ENCODE data around the gene CCDC3. TPM values are rescaled to one million over a fixed set of nuclear protein-coding genes. Genes with fewer than 3 reads are reported as not detected.

The CCDC3 gene
- total RNA-seq, 1 donor from 2014 or later, result 14.1 TPM

DNA sequence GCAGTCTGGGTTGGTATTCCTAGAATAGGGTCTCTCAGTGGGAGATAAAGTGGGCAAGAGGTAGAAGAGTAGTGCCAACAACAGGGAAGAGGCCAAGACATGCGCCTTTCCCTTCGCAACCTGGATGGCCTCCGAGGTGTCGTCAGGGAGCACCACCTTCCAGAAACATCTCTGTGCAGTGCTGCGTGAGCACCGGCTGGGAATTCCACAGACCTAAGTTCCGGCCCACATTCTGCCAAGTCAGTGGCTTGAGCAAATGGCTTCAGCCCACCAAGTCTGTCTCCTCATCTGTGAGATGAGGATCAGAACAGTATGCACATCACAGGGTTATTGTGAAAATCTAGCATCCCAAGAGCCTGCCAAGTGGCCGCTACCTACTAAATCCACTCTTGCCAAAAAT is 40.6 kb downstream of the CCDC3 start:
- peak; percentile 63 for DNase-seq (ENCODE audit: extremely low spot score, unreplicated experiment)
- no peak overlapping the region for H3K4me3 Mint-ChIP-seq (ENCODE audit: unreplicated experiment)
- H3K27me3 Mint-ChIP-seq (ENCODE audit: unreplicated experiment), result no peaks in the 10 kb centered on the region
- no peaks in the 10 kb centered on the region for H3K36me3 Mint-ChIP-seq (ENCODE audit: unreplicated experiment)
- TF ChIP-seq, protein P1, sequence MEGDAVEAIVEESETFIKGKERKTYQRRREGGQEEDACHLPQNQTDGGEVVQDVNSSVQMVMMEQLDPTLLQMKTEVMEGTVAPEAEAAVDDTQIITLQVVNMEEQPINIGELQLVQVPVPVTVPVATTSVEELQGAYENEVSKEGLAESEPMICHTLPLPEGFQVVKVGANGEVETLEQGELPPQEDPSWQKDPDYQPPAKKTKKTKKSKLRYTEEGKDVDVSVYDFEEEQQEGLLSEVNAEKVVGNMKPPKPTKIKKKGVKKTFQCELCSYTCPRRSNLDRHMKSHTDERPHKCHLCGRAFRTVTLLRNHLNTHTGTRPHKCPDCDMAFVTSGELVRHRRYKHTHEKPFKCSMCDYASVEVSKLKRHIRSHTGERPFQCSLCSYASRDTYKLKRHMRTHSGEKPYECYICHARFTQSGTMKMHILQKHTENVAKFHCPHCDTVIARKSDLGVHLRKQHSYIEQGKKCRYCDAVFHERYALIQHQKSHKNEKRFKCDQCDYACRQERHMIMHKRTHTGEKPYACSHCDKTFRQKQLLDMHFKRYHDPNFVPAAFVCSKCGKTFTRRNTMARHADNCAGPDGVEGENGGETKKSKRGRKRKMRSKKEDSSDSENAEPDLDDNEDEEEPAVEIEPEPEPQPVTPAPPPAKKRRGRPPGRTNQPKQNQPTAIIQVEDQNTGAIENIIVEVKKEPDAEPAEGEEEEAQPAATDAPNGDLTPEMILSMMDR (IDR thresholded peaks at IDR 0.05), result no peak
- H3K9me3 Mint-ChIP-seq (ENCODE audit: unreplicated experiment), result peaks cover 7% of the 10 kb centered on the region
- H3K4me1 Mint-ChIP-seq (ENCODE audit: unreplicated experiment), result no peaks in the 10 kb centered on the region
- H3K27ac Mint-ChIP-seq (ENCODE audit: unreplicated experiment), result no peak overlapping the region

DNA sequence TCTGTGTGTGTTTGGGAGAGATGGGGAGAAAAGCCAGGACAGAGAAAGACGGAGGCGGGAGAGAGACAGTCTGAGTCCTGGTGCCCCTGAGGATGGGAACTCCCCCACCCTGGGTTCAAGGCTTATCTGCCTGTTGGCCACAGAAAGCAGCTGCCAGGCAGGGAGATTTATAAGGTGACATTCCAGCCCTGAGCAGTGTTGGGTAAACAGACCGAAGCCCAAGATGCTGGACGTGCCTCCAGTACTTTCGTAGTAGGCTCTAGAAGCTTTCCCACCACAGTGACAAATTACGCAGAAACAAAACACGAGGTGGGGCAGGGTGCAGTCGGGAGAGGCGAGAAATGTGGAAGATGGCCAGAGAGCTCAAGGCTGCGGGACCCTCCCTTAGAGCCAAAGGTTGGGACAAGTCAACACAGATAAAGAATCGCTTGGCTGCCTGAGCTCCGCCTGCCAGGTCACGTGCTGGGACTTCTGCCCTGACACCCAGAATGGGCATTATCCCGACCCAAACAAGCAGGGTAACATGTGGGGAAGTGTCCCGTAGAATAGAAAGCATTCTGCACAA is 41.1 kb downstream of the CCDC3 start:
- peaks cover 7% of the 10 kb centered on the region for H3K9me3 Mint-ChIP-seq (ENCODE audit: unreplicated experiment)
- H3K27ac Mint-ChIP-seq (ENCODE audit: unreplicated experiment), result no peak overlapping the region
- no peak overlapping the region for H3K4me3 Mint-ChIP-seq (ENCODE audit: unreplicated experiment)
- TF ChIP-seq, protein P1 (IDR thresholded peaks at IDR 0.05), result no peak
- peak; percentile 71 for DNase-seq (ENCODE audit: extremely low spot score, unreplicated experiment)
- no peaks in the 10 kb centered on the region for H3K27me3 Mint-ChIP-seq (ENCODE audit: unreplicated experiment)
- H3K36me3 Mint-ChIP-seq (ENCODE audit: unreplicated experiment), result no peaks in the 10 kb centered on the region
- no peaks in the 10 kb centered on the region for H3K4me1 Mint-ChIP-seq (ENCODE audit: unreplicated experiment)

DNA sequence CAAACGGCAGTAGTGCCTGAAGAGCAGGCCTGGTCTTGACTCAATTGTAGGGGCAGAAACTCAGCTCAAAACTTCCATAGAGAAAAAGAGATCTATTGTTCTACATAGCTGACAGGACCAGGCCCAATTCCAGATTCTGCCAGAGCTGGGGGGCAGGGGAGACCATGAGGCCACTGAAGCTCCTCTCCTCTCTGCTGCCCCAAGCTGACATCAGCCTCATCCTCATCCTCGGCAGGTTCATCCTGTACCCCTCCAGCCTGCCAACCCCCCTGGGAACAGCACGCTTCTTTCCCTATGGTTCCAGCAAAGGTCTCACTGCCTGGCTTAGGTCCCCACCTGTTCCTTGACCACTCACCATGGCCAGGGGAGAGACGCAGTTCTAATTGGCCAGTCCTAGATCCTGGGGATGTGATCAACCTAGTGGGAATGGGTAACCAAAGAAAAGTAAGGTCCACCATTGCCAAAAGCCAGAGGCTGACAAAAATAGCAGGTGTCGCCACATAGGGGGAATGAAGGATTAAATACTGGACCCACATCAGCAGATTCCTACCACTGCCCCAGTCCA is 42.9 kb downstream of the CCDC3 start:
- Mint-ChIP-seq H3K36me3 (ENCODE audit: unreplicated experiment) (no peaks in the 10 kb centered on the region), H3K27me3 (ENCODE audit: unreplicated experiment) (no peaks in the 10 kb centered on the region), H3K9me3 (ENCODE audit: unreplicated experiment) (peaks cover 14% of the 10 kb centered on the region), H3K27ac (ENCODE audit: unreplicated experiment) (no peak overlapping the region), H3K4me1 (ENCODE audit: unreplicated experiment) (no peaks in the 10 kb centered on the region), H3K4me3 (ENCODE audit: unreplicated experiment) (no peak overlapping the region)
- TF ChIP-seq, protein P1 (IDR thresholded peaks at IDR 0.05), result no peak
- DNase-seq (ENCODE audit: extremely low spot score, unreplicated experiment), result peak; percentile 62

DNA sequence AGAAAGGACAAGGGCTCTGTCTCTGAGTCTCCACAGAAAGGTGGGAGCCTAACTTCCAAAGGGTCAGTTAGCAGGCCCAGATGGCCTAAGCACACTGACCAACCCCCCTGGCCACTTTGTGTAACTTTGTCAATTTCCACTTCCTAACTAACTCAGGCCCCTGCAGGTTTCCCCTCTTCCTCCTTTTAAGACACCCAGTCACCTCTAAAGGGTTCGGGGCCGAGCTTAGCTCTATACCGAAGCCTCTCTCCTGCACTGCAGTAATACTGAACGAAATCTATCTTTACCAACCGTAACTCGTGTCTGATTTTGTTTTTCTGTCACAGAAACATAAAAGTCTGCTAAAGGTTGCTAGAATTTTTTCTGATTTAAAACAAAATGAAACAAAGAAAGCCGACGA is 44.4 kb downstream of the CCDC3 start:
- Mint-ChIP-seq H3K27me3 (ENCODE audit: unreplicated experiment) (no peaks in the 10 kb centered on the region), H3K4me3 (ENCODE audit: unreplicated experiment) (no peak overlapping the region), H3K27ac (ENCODE audit: unreplicated experiment) (no peak overlapping the region), H3K36me3 (ENCODE audit: unreplicated experiment) (no peaks in the 10 kb centered on the region), H3K4me1 (ENCODE audit: unreplicated experiment) (no peaks in the 10 kb centered on the region), H3K9me3 (ENCODE audit: unreplicated experiment) (peaks cover 30% of the 10 kb centered on the region)
- DNase-seq (ENCODE audit: extremely low spot score, unreplicated experiment), result peak; percentile 57
- TF ChIP-seq, protein P1 (IDR thresholded peaks at IDR 0.05), result no peak

DNA sequence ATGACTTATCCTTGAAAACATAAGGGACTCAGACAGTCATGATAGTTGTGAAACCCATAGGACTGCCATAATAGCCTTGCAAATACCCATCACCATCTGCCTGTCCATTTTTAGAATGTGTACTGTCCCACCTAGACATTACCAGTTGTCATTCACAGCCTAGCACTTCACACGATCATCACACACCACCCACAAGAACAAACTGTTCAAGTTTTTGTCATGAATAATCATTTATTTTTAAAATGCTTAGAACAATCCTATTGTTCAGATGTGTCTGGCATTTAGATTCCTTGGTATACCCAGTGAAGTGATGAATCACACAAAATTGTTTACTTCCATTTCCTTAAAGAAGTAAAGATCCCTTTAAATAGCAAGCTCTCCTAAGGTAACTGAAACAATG is 46.6 kb downstream of the CCDC3 start:
- Mint-ChIP-seq H3K4me1 (ENCODE audit: unreplicated experiment) (no peaks in the 10 kb centered on the region), H3K27ac (ENCODE audit: unreplicated experiment) (no peak overlapping the region), H3K4me3 (ENCODE audit: unreplicated experiment) (no peak overlapping the region), H3K9me3 (ENCODE audit: unreplicated experiment) (peaks cover 33% of the 10 kb centered on the region), H3K27me3 (ENCODE audit: unreplicated experiment) (no peaks in the 10 kb centered on the region), H3K36me3 (ENCODE audit: unreplicated experiment) (no peaks in the 10 kb centered on the region)
- TF ChIP-seq, protein P1 (IDR thresholded peaks at IDR 0.05), result no peak
- DNase-seq (ENCODE audit: extremely low spot score, unreplicated experiment), result no peak

Data from osteocyte (in vitro differentiated cells).